H9 (cell line): Measurements from ENCODE around the gene EDEM1. TPM values are rescaled to one million over a fixed set of nuclear protein-coding genes. Genes with fewer than 3 reads are reported as not detected.
A peak's percentile ranks its signal among the peaks of the same experiment; 100 is the strongest.

Source experiments
- DNase-seq: peaks from one replicate; pipeline ENCODE4 v3.0.0-alpha.2; 2017
- H2AFZ ChIP-seq: one replicate; pipeline ENCODE4 v1.6.1; 2013; ENCODE audit warnings: mild to moderate bottlenecking, low read length, control low read depth, moderate library complexity
- H2AK5ac ChIP-seq: 2 replicates; pipeline ENCODE4 v1.6.1; 2013; ENCODE audit warnings: low read length, control low read depth, mixed read lengths; ENCODE audit not compliant: insufficient read length
- H2BK120ac ChIP-seq: one replicate; pipeline ENCODE4 v1.6.1; 2013; ENCODE audit warnings: low read depth, mild to moderate bottlenecking, low read length, control low read depth, inconsistent platforms; ENCODE audit not compliant: poor library complexity, severe bottlenecking
- H2BK12ac ChIP-seq: 2 replicates; pipeline ENCODE4 v1.6.1; 2013; ENCODE audit warnings: low read length, control low read depth, mixed read lengths, low read depth; ENCODE audit not compliant: insufficient read length
- H2BK15ac ChIP-seq: 2 replicates; pipeline ENCODE4 v1.6.1; 2013; ENCODE audit warnings: low read depth, low read length, control low read depth
- H2BK20ac ChIP-seq: one replicate; pipeline ENCODE4 v1.6.1; 2013; ENCODE audit warnings: low read depth, mild to moderate bottlenecking, low read length, control low read depth, inconsistent platforms; ENCODE audit not compliant: poor library complexity, severe bottlenecking
- H2BK5ac ChIP-seq: 2 replicates; pipeline ENCODE4 v1.6.1; 2013; ENCODE audit warnings: low read length, control low read depth, mixed read lengths; ENCODE audit not compliant: insufficient read length
- H3K14ac ChIP-seq: 2 replicates; pipeline ENCODE4 v1.6.1; 2013; ENCODE audit warnings: low read length, control low read depth; ENCODE audit not compliant: insufficient read depth
- H3K18ac ChIP-seq: 2 replicates; pipeline ENCODE4 v1.6.1; 2013; ENCODE audit warnings: low read depth, mild to moderate bottlenecking, mixed read lengths, low read length, control low read depth; ENCODE audit not compliant: insufficient read length
- H3K23ac ChIP-seq: 2 replicates; pipeline ENCODE4 v1.6.1; 2013; ENCODE audit warnings: low read length, control low read depth, mixed read lengths, low read depth; ENCODE audit not compliant: insufficient read length
- H3K23me2 ChIP-seq: 2 replicates; pipeline ENCODE4 v1.6.1; 2013; ENCODE audit warnings: low read depth, mild to moderate bottlenecking, mixed read lengths, low read length, control low read depth; ENCODE audit not compliant: insufficient read length, poor library complexity, severe bottlenecking
- H3K27ac ChIP-seq: 2 replicates; pipeline ENCODE4 v1.5.1; 2013; ENCODE audit warnings: low read length, control low read depth, mixed read lengths, low read depth; ENCODE audit not compliant: insufficient read length
- H3K27me3 ChIP-seq: 2 replicates; pipeline ENCODE4 v1.6.1; 2013; ENCODE audit warnings: low read length, control low read depth, inconsistent platforms; ENCODE audit not compliant: insufficient read depth
- H3K4ac ChIP-seq: 2 replicates; pipeline ENCODE4 v1.6.1; 2013; ENCODE audit warnings: low read depth, mild to moderate bottlenecking, control low read depth, inconsistent platforms, low read length, moderate library complexity
- H3K4me1 ChIP-seq: 2 replicates; pipeline ENCODE4 v1.6.1; 2013; ENCODE audit warnings: low read length, control low read depth, inconsistent platforms; ENCODE audit not compliant: insufficient read depth
- H3K4me2 ChIP-seq: 2 replicates; pipeline ENCODE4 v1.6.1; 2013; ENCODE audit warnings: low read length, control low read depth, mixed read lengths; ENCODE audit not compliant: insufficient read length, insufficient read depth
- H3K56ac ChIP-seq: 2 replicates; pipeline ENCODE4 v1.6.1; 2013; ENCODE audit warnings: low read depth, mild to moderate bottlenecking, mixed read lengths, low read length, control low read depth; ENCODE audit not compliant: insufficient read length
- H3K79me1 ChIP-seq: 2 replicates; pipeline ENCODE4 v1.6.1; 2013; ENCODE audit warnings: low read depth, mild to moderate bottlenecking, moderate library complexity, low read length, control low read depth, inconsistent platforms; ENCODE audit not compliant: insufficient read depth, poor library complexity, severe bottlenecking
- H3K79me2 ChIP-seq: 2 replicates; pipeline ENCODE4 v1.6.1; 2013; ENCODE audit warnings: low read length, control low read depth, inconsistent platforms; ENCODE audit not compliant: insufficient read depth
- H3K9ac ChIP-seq: 2 replicates; pipeline ENCODE4 v1.6.1; 2013; ENCODE audit warnings: low read length, control low read depth, mixed read lengths; ENCODE audit not compliant: insufficient read length; ENCODE audit errors: extremely low read depth
- H3K9me3 ChIP-seq: one replicate; pipeline ENCODE4 v1.6.1; 2013; ENCODE audit warnings: low read depth, low read length, inconsistent platforms; ENCODE audit not compliant: control insufficient read depth
- H3T11ph ChIP-seq: one replicate; pipeline ENCODE4 v1.6.1; 2013; ENCODE audit warnings: mild to moderate bottlenecking, low read length, control low read depth, inconsistent platforms
- H4K20me1 ChIP-seq: one replicate; pipeline ENCODE4 v1.6.1; 2013; ENCODE audit not compliant: control insufficient read depth, insufficient read length, insufficient read depth
- H4K5ac ChIP-seq: 2 replicates; pipeline ENCODE4 v1.6.1; 2013; ENCODE audit warnings: low read depth, mild to moderate bottlenecking, mixed read lengths, low read length, control low read depth; ENCODE audit not compliant: insufficient read length
- H4K8ac ChIP-seq: replicated peaks from 2 replicates; pipeline ENCODE4 v1.6.1; 2013; ENCODE audit warnings: low read length, control low read depth, mixed read lengths, low read depth; ENCODE audit not compliant: insufficient read length
- H4K91ac ChIP-seq: 2 replicates; pipeline ENCODE4 v1.6.1; 2013; ENCODE audit warnings: low read depth, mild to moderate bottlenecking, moderate library complexity, mixed read lengths, low read length, control low read depth; ENCODE audit not compliant: insufficient read length
- H3K27ac Mint-ChIP-seq, 3 experiments: 2 replicates in 2 of 3; 3 replicates in 1 of 3; pipeline ENCODE4 v1.8.0; 2020 to 2021; ENCODE audit warnings: mixed read lengths in 3 of 3, mild to moderate bottlenecking in 1 of 3, moderate library complexity in 1 of 3
- H3K27me3 Mint-ChIP-seq: 2 replicates; pipeline ENCODE4 v1.8.0; 2021; ENCODE audit warnings: low read depth, mild to moderate bottlenecking, moderate library complexity, mixed read lengths
- H3K36me3 Mint-ChIP-seq, 3 experiments: 2 replicates in 2 of 3; 3 replicates in 1 of 3; pipeline ENCODE4 v1.8.0; 2020 to 2021; ENCODE audit warnings: low read depth in 3 of 3, mixed read lengths in 3 of 3; ENCODE audit not compliant: insufficient read depth in 1 of 3
- H3K4me1 Mint-ChIP-seq, 2 experiments: 2 replicates each; pipeline ENCODE4 v1.8.0; 2020; ENCODE audit warnings: mixed read lengths in 2 of 2
- H3K4me3 Mint-ChIP-seq, 2 experiments: 2 replicates in 1 of 2; 3 replicates in 1 of 2; pipeline ENCODE4 v1.8.0; 2020 to 2021; ENCODE audit warnings: mild to moderate bottlenecking in 2 of 2, mixed read lengths in 2 of 2, moderate library complexity in 1 of 2
- H3K9me3 Mint-ChIP-seq, 2 experiments: 2 replicates in 1 of 2; 3 replicates in 1 of 2; pipeline ENCODE4 v1.8.0; 2020; ENCODE audit warnings: mild to moderate bottlenecking in 2 of 2, mixed read lengths in 2 of 2, moderate library complexity in 1 of 2
- WGBS: extraction: QIAGEN DNeasy Blood & Tissue Kit; methylation state at CpG from one replicate; pipeline ENCODE4 v1.1.7; 2013; ENCODE audit warnings: missing lambda C conversion rate, low lambda C conversion rate, mixed read lengths; ENCODE audit not compliant: insufficient read length; ENCODE audit errors: extremely low coverage; 5-methylcytosine and 5-hydroxymethylcytosine counted together
- total RNA-seq: library from RNA; stranded (reverse); gene quantifications from 2 replicates; pipeline ENCODE4 v1.2.1, GENCODE V29; 2021
- TF ChIP-seq, protein P1 (sequence below): fragments of 200-600 bp; sonication (generic); conservative IDR thresholded peaks from 3 replicates; pipeline ENCODE4 v1.8.0; 2021; ENCODE audit warnings: antibody characterized with exemption, mild to moderate bottlenecking

EDEM1 gene
- total RNA-seq, 1 experiment from 2014 or later: 11.7 TPM

DNA sequence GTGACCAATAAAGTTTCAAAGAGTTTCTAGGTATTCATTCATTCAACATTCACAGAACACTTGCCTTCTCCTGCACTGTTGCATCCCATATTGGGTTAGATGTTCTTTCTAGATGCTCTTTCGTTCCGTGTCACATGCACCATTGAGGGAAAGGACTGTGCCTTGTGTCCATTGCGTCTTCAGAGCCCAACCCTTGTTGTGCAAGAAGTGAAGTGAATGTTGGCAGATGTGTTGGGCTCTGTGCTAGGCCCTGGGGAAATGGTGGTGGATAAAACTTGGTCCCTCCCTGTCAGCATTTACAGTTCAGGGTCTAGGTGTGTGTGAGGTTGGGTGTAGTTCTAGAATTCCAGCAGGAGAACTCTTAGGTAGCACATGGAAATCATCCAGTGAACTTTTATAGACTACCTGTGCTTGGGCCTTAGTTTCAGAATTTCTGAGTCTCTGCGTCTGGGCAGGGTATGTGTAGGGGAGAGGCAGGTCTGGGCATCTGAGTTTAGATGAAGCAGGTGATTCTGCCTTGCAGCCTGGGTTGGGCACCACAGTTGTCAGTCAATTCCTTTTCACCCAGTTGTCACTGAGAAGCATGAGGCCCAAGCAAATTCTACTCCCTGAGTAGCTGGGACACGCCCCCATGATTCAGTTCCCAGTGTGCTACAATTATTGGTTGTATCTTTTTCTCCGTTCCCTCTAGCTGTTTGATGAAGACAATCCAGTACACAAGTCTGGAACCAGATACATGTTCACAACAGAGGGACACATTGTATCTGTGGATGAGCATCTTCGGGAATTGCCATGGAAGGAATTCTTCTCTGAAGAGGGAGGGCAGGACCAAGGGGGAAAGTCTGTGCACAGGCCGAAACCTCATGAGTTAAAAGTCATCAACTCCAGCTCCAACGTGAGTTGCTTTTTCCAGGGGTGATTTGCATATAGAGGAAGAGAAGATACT, 25.4 kb downstream of the EDEM1 start:
- Mint-ChIP-seq H3K9me3 (peaks cover 0 to 2% of the 10 kb centered on the region in 2 experiments; a peak in 2 of 5 replicates), H3K4me3 (peak overlapping the region in 1 of 2 experiments; percentile 53; a peak in 3 of 5 replicates), H3K27me3 (no peaks in the 10 kb centered on the region), H3K27ac (peak overlapping the region; percentile 71 to 98 (median 91)), H3K36me3 (peaks cover 71 to 84% (median 79%) of the 10 kb centered on the region in 3 experiments), H3K4me1 (peaks cover 28 to 41% of the 10 kb centered on the region in 2 experiments)
- H2AK5ac ChIP-seq: no peak overlapping the region
- H3T11ph ChIP-seq: no peak overlapping the region
- 0 out of 2 replicates have a peak, but pooled peaks cover 3% of the 10 kb centered on the region for H3K79me2 ChIP-seq
- TF ChIP-seq, protein P1, sequence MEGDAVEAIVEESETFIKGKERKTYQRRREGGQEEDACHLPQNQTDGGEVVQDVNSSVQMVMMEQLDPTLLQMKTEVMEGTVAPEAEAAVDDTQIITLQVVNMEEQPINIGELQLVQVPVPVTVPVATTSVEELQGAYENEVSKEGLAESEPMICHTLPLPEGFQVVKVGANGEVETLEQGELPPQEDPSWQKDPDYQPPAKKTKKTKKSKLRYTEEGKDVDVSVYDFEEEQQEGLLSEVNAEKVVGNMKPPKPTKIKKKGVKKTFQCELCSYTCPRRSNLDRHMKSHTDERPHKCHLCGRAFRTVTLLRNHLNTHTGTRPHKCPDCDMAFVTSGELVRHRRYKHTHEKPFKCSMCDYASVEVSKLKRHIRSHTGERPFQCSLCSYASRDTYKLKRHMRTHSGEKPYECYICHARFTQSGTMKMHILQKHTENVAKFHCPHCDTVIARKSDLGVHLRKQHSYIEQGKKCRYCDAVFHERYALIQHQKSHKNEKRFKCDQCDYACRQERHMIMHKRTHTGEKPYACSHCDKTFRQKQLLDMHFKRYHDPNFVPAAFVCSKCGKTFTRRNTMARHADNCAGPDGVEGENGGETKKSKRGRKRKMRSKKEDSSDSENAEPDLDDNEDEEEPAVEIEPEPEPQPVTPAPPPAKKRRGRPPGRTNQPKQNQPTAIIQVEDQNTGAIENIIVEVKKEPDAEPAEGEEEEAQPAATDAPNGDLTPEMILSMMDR: no peak
- no peak overlapping the region for H3K9ac ChIP-seq
- no peak overlapping the region for H2AFZ ChIP-seq
- DNase-seq: peak; percentile 76
- no peak overlapping the region for H3K4ac ChIP-seq
- no peak overlapping the region for H2BK15ac ChIP-seq
- no peak overlapping the region for H2BK20ac ChIP-seq
- WGBS: no CpG with 5 or more reads among the region's 9 CpGs
- peak overlapping the region; percentile 11 for H3K4me2 ChIP-seq
- H4K5ac ChIP-seq: no peak overlapping the region
- H3K4me1 ChIP-seq: peaks cover 9% of the 10 kb centered on the region; the same call in 1 of the 2 replicates
- no peaks in the 10 kb centered on the region for H4K20me1 ChIP-seq
- H3K23ac ChIP-seq: no peak overlapping the region
- H2BK120ac ChIP-seq: no peak overlapping the region
- no peak overlapping the region for H3K14ac ChIP-seq
- H3K9me3 ChIP-seq: no peaks in the 10 kb centered on the region
- H3K56ac ChIP-seq: no peak overlapping the region
- H3K18ac ChIP-seq: no peak overlapping the region
- no peak overlapping the region for H4K8ac ChIP-seq
- H3K27ac ChIP-seq: peak overlapping the region; percentile 15
- H3K27me3 ChIP-seq: no peaks in the 10 kb centered on the region
- H3K79me1 ChIP-seq: no peaks in the 10 kb centered on the region
- H2BK12ac ChIP-seq: no peak overlapping the region
- no peak overlapping the region for H2BK5ac ChIP-seq
- H3K23me2 ChIP-seq: no peaks in the 10 kb centered on the region
- no peak overlapping the region for H4K91ac ChIP-seq
